Measurements from ENCODE around the gene PRRC2A. TPM values are rescaled to one million over a fixed set of nuclear protein-coding genes. Genes with fewer than 3 reads are reported as not detected.
A peak's percentile ranks its signal among the peaks of the same experiment; 100 is the strongest.

The PRRC2A gene
- total RNA-seq, 1 donor from 2014 or later: 235 TPM

- TF ChIP-seq CTCF (conservative IDR thresholded peaks at IDR 0.05): no peak
- Mint-ChIP-seq H3K4me3 (peak overlapping the region; percentile 56), H3K9me3 (no peaks in the 10 kb centered on the region), H3K27me3 (no peaks in the 10 kb centered on the region), H3K27ac (peak overlapping the region; percentile 83), H3K4me1 (ENCODE audit: unreplicated experiment) (peaks cover 39% of the 10 kb centered on the region), H3K36me3 (peaks cover 26% of the 10 kb centered on the region)
- DNase-seq (ENCODE audit: extremely low spot score, unreplicated experiment): no peak
Measured at GRCh38 chr6:31654574-31655348, 34.2 kb downstream of the PRRC2A start.

GRCh38 chr6:31655349-31656237 lies 35.1 kb downstream of the PRRC2A start, which contains the start of gene APOM:
APOM (plus strand) TSS chr6:31655894; CDS start chr6:31655967, 73 bp downstream.
- peaks cover 26% of the 10 kb centered on the region for H3K36me3 Mint-ChIP-seq
- H3K27me3 Mint-ChIP-seq: no peaks in the 10 kb centered on the region
- no peak for TF ChIP-seq CTCF (conservative IDR thresholded peaks at IDR 0.05)
- H3K27ac Mint-ChIP-seq: peak within 1 kb of the TSS; percentile 83
- no peaks in the 10 kb centered on the region for H3K9me3 Mint-ChIP-seq
- peaks cover 42% of the 10 kb centered on the region for H3K4me1 Mint-ChIP-seq (ENCODE audit: unreplicated experiment)
- no peak for DNase-seq (ENCODE audit: extremely low spot score, unreplicated experiment)
- H3K4me3 Mint-ChIP-seq: peak within 1 kb of the TSS; percentile 65

- H3K27me3 Mint-ChIP-seq: no peaks in the 10 kb centered on the region
- no peak for TF ChIP-seq CTCF (conservative IDR thresholded peaks at IDR 0.05)
Measured at GRCh38 chr6:31657406-31658157, 37.1 kb downstream of the PRRC2A start.

GRCh38 chr6:31658158-31658688 lies 37.7 kb downstream of the PRRC2A start:
- H3K4me1 Mint-ChIP-seq (ENCODE audit: unreplicated experiment): peaks cover 40% of the 10 kb centered on the region

More at GRCh38 chr6:31657406-31658157, 37.1 kb downstream of the PRRC2A start:
- no peaks in the 10 kb centered on the region for H3K9me3 Mint-ChIP-seq
- peaks cover 43% of the 10 kb centered on the region for H3K4me1 Mint-ChIP-seq (ENCODE audit: unreplicated experiment)
- H3K36me3 Mint-ChIP-seq: peaks cover 16% of the 10 kb centered on the region
- peak overlapping the region; percentile 93 for H3K4me3 Mint-ChIP-seq
- H3K27ac Mint-ChIP-seq: peak overlapping the region; percentile 82
- DNase-seq (ENCODE audit: extremely low spot score, unreplicated experiment): no peak

More at GRCh38 chr6:31658158-31658688, 37.7 kb downstream of the PRRC2A start:
- peak overlapping the region; percentile 82 for H3K27ac Mint-ChIP-seq
- peak overlapping the region; percentile 93 for H3K4me3 Mint-ChIP-seq
- no peaks in the 10 kb centered on the region for H3K27me3 Mint-ChIP-seq
- no peak for DNase-seq (ENCODE audit: extremely low spot score, unreplicated experiment)
- no peaks in the 10 kb centered on the region for H3K9me3 Mint-ChIP-seq
- peaks cover 17% of the 10 kb centered on the region for H3K36me3 Mint-ChIP-seq
- no peak for TF ChIP-seq CTCF (conservative IDR thresholded peaks at IDR 0.05)

Measured in type B pancreatic cell (in vitro differentiated cells).